Measurements from ENCODE around the gene PRKCB. TPM values are rescaled to one million over a fixed set of nuclear protein-coding genes. Genes with fewer than 3 reads are reported as not detected.

Gene PRKCB
- total and polyA plus RNA-seq, 5 donors = 0.41 to 4.1 (median 3.6) TPM

DNA sequence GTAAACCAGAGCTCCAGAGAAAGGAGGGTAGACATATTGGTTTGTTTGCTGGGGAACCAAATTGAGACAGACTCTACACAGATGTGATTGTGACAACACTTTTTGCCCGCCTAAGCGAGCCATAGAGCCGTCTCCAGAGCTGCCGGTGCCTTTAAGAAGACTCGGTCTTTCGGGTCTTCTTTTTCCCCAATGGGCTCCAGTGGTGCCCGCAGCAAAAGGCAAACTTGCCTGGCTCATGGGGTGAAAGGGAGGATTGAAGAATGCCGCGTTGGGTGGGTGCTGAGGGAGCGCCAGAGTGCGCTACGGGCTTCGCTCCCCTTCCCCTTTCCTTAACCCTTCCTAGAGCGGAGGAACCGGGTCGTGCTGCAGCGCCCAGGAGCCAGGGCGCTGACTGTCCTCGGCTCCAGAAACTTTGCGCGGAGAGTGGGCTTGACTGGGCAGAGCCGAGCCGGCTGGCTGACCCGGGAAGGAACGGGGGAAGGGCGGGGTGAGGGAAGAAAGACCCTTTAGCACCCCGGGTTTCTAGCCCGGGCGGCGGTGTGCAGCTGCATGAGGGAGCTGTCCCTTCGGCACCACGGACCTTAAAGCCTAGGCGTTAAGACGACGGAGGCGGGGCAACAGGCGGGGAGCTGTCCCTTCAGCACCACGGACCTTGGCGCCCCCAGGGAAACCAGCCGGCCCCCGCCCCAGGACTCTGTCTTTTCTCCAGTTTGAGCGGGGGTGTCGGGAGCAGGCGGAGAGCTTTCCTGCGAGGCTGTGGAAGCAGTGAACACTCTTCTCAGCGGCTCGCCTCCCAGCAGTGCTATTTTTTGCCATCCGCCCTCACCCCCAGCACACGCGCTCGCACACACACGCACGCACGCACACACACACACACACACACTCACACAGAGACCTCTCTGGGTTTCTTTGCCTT lies 419.9 kb downstream of the PRKCB start, which contains the start of gene CACNG3:
CACNG3 (plus strand) TSS at position 880 of the 916 bp plus-strand sequence. CDS start 420 bp downstream, outside the sequence.
- ATAC-seq = peak; percentile 56 to 57
- H3K27ac ChIP-seq (ENCODE audit: low read length) = no peak within 1 kb of the TSS
- H3K4me3 ChIP-seq (ENCODE audit: low read length) = no peak within 1 kb of the TSS
- DNase-seq = peak; percentile 45 to 79 (median 72)
- H3K4me1 ChIP-seq (ENCODE audit: control insufficient read depth, insufficient read depth, low read length) = no peaks in the 10 kb centered on the region
- H3K9me3 ChIP-seq (ENCODE audit: control insufficient read depth, low read length) = no peaks in the 10 kb centered on the region
- no peaks in the 10 kb centered on the region for H3K27me3 ChIP-seq (ENCODE audit: control insufficient read depth, insufficient read depth)
- intact Hi-C loops (cut with DNase I) = loop anchor here (5.0 to 10.0 kb wide), 5 partner anchors 121 to 247 kb away; no protein-coding TSS in a partner anchor
- 3% methylated on average over 54 of the region's 54 CpGs for WGBS

DNA sequence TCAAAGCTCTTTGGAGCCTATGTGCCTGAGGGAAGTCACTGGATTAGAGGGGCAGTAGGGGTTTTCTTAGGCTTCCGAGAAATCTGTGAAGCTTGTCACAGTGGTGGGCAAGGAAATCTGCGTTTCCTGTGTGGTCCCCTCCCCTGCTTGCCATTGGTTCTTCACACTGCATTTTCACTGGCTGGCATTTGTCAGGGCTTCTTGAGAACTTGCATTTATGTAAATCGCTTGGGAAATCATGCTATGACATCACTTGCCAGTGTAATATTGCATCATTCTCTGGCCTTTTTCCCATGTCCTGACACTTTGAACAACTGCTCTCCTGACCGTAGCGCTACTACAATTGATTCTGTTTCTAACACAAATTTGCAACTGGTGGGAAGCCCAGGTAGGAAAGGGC lies 422.2 kb downstream of the PRKCB start:
- no peak for ATAC-seq
- no peaks in the 10 kb centered on the region for H3K27me3 ChIP-seq (ENCODE audit: control insufficient read depth, insufficient read depth)
- WGBS = 41% methylated on average over 5 of the region's 5 CpGs
- no peaks in the 10 kb centered on the region for H3K9me3 ChIP-seq (ENCODE audit: control insufficient read depth, low read length)
- intact Hi-C loops (cut with DNase I) = loop anchor here (5.0 to 10.0 kb wide), 5 partner anchors 123 to 244 kb away; no protein-coding TSS in a partner anchor
- DNase-seq = no peak
- H3K4me1 ChIP-seq (ENCODE audit: control insufficient read depth, insufficient read depth, low read length) = no peaks in the 10 kb centered on the region
- H3K4me3 ChIP-seq (ENCODE audit: low read length) = no peak overlapping the region
- H3K27ac ChIP-seq (ENCODE audit: low read length) = no peak overlapping the region

DNA sequence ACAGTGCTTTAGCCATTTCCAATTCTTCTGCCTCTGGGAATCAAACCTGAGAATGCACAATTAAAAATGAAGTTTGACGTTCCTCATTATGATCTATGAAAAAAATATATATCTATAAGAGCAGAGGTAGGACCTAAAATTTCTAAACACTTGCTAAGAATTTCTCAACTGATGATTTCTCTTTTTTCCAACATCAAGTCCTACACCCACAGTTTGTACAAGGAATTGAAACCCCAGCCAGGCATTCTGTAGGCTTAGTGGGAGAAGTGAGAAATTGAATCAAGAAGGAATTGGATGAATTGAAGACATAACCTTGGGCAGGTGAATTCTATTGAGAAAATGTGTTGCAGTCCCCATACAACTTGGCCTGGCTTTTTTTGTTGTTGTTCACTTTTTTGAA lies 423.0 kb downstream of the PRKCB start:
- no peak overlapping the region for H3K27ac ChIP-seq (ENCODE audit: low read length)
- intact Hi-C loops (cut with DNase I) = loop anchor here (5.0 to 10.0 kb wide), 5 partner anchors 124 to 244 kb away; no protein-coding TSS in a partner anchor
- WGBS = 80% methylated on average over 1 of the region's 1 CpG
- no peaks in the 10 kb centered on the region for H3K4me1 ChIP-seq (ENCODE audit: control insufficient read depth, insufficient read depth, low read length)
- ATAC-seq = no peak
- no peaks in the 10 kb centered on the region for H3K9me3 ChIP-seq (ENCODE audit: control insufficient read depth, low read length)
- no peak overlapping the region for H3K4me3 ChIP-seq (ENCODE audit: low read length)
- H3K27me3 ChIP-seq (ENCODE audit: control insufficient read depth, insufficient read depth) = no peaks in the 10 kb centered on the region
- no peak for DNase-seq

DNA sequence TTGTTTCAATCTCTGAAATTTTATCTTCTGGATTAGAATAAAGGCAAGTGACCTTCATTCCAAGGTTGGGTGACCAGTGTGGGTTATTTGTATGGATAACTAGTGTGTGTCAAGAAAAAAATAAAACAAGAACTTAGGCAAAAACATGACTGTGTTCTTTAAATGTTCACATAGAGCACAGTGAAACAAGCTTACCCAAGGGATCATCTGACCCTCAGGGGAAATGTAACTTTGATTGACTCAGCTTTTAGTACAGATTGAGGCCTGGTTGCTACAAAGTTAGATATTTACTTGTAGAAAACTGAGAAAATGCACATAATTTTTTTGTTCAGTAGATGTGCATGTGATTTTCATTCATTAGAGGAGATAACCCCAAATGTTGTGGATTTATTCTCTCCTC lies 427.0 kb downstream of the PRKCB start:
- Histone ChIP-seq H3K4me1 (ENCODE audit: control insufficient read depth, insufficient read depth, low read length) (no peaks in the 10 kb centered on the region), H3K27ac (ENCODE audit: low read length) (no peak overlapping the region), H3K4me3 (ENCODE audit: low read length) (no peak overlapping the region), H3K27me3 (ENCODE audit: control insufficient read depth, insufficient read depth) (no peaks in the 10 kb centered on the region), H3K9me3 (ENCODE audit: control insufficient read depth, low read length) (no peaks in the 10 kb centered on the region)
- ATAC-seq = no peak
- intact Hi-C loops (cut with DNase I) = no loop called here
- no peak for DNase-seq

Small RNA genes within 50 kb of the gene (microRNA-seq; reads per million reads assigned to microRNA genes)
- gene MIR1273H = 0 reads per million in 2 donors

Other genes starting within 250 kb of the PRKCB start
- 100 to 1,000 TPM; 378 to 517 (median 448) TPM for gene NDUFAB1, start 239.7 kb upstream of the PRKCB start, total RNA-seq
- gene NDUFAB1, start 239.7 kb upstream of the PRKCB start, polyA plus RNA-seq = 1,123 TPM
- gene PALB2, start 194.7 kb upstream of the PRKCB start, total RNA-seq = 1 to 10 TPM; 5.5 to 6.8 (median 6.0) TPM
- 4.1 TPM for gene PALB2, start 194.7 kb upstream of the PRKCB start, polyA plus RNA-seq
- 10 to 100 TPM; 41.7 to 44.7 (median 42.5) TPM for gene DCTN5, start 194.5 kb upstream of the PRKCB start, total RNA-seq
- 12.4 TPM for gene DCTN5, start 194.5 kb upstream of the PRKCB start, polyA plus RNA-seq
- 1 to 10 TPM in 3 of 4 donors, under 1 TPM in 1; 0.91 to 2.2 (median 2.1) TPM for gene PLK1, start 157.1 kb upstream of the PRKCB start, total RNA-seq
- 0.45 TPM for gene PLK1, start 157.1 kb upstream of the PRKCB start, polyA plus RNA-seq
- gene ERN2, start 122.8 kb upstream of the PRKCB start, total RNA-seq = under 1 TPM in 1 of 4 donors, not detected in 3; 0.28 TPM
- not detected for gene ERN2, start 122.8 kb upstream of the PRKCB start, polyA plus RNA-seq
- gene CHP2, start 81.0 kb upstream of the PRKCB start, total RNA-seq = not detected
- 0.07 TPM for gene CHP2, start 81.0 kb upstream of the PRKCB start, polyA plus RNA-seq